Mucosa of descending colon (tissue), 3 donors: ENCODE measurements around the gene SMAD4. TPM values are rescaled to one million over a fixed set of nuclear protein-coding genes. Genes with fewer than 3 reads are reported as not detected.
"Not testable (repeated sequence)": the region's sequence is repeated elsewhere in the genome, so short reads cannot be mapped to it uniquely, and the experiment has no call there.

Experiments
- ATAC-seq: fragments of 200-7000 bp; cut with Tn5 transposase; one replicate; pipeline ENCODE4 v1.9.1; 2020; ENCODE audit warnings: mild to moderate bottlenecking, moderate library complexity
- DNase-seq, 3 donors: peaks; one replicate each; pipeline ENCODE4 v3.0.0-alpha.2; 2020
- H3K36me3 ChIP-seq: fragments of 200-600 bp; one replicate; pipeline ENCODE4 v1.8.0; 2021; ENCODE audit warnings: low read depth, mild to moderate bottlenecking
- H3K4me1 ChIP-seq: fragments of 200-600 bp; one replicate; pipeline ENCODE4 v1.8.0; 2021; ENCODE audit warnings: low read depth, mild to moderate bottlenecking
- H3K4me3 ChIP-seq: fragments of 200-600 bp; one replicate; pipeline ENCODE4 v1.8.0; 2021; ENCODE audit warnings: mild to moderate bottlenecking
- H3K9me3 ChIP-seq: fragments of 200-600 bp; one replicate; pipeline ENCODE4 v1.8.0; 2021; ENCODE audit warnings: mild to moderate bottlenecking
- CTCF ChIP-seq: fragments of 200-600 bp; IDR thresholded peaks from one replicate; pipeline ENCODE4 v1.8.0; 2022; ENCODE audit warnings: antibody characterized with exemption, mild to moderate bottlenecking
- intact Hi-C, 2 donors: fragments of 100-400 bp; cut with DNase I in 1 of 2; cut with micrococcal nuclease in 1 of 2; formaldehyde crosslinking; loops; one replicate each; pipeline versions ENCODE4 v1.11.0 to v1.11.1; 2022; cut with DNase I, micrococcal nuclease
- total RNA-seq, 3 donors: library from RNA; stranded (reverse); fragmentation: NEBNext Ultra II Directional in 2 of 3; extraction: Animal tissue kit (Norgen Biotek cat#: 25700) in 2 of 3; gene quantifications; one replicate each; pipeline versions ENCODE4 v1.2.1 to v1.2.4, GENCODE V29; 2021 to 2023
- donor health status: DM: no; HTN: no; CAD: no; lungs with moderate emphysema.
- donor health status: DM: no; HTN: no; CAD: no.
- donor health status: DM: no; HTN: yes; CAD: no.

SMAD4 gene
- total RNA-seq, 3 donors from 2014 or later: 78.7 to 131 (median 93.1) TPM

GRCh38 chr18:51082571-51083267 is 52.7 kb downstream of the SMAD4 start:
- intact Hi-C loops: no loop called here
- H3K4me1 ChIP-seq: no peaks in the 10 kb centered on the region
- TF ChIP-seq CTCF: no peak
- H3K9me3 ChIP-seq: peaks cover 5% of the 10 kb centered on the region
- ATAC-seq: no peak
- DNase-seq: no peak
- H3K4me3 ChIP-seq: no peak overlapping the region
- no peaks in the 10 kb centered on the region for H3K36me3 ChIP-seq

GRCh38 chr18:51083398-51083797 is 53.4 kb downstream of the SMAD4 start:
- intact Hi-C loops: no loop called here
- H3K9me3 ChIP-seq: peaks cover 10% of the 10 kb centered on the region
- no peaks in the 10 kb centered on the region for H3K4me1 ChIP-seq
- H3K4me3 ChIP-seq: no peak overlapping the region
- DNase-seq: no peak
- TF ChIP-seq CTCF: no peak
- no peaks in the 10 kb centered on the region for H3K36me3 ChIP-seq
- no peak for ATAC-seq

GRCh38 chr18:51088410-51088809 is 58.4 kb downstream of the SMAD4 start:
- Histone ChIP-seq H3K4me3 (no peak overlapping the region), H3K36me3 (no peaks in the 10 kb centered on the region), H3K9me3 (peaks cover 13% of the 10 kb centered on the region), H3K4me1 (no peaks in the 10 kb centered on the region)
- intact Hi-C loops: no loop called here
- no peak for ATAC-seq
- no peak for DNase-seq
- TF ChIP-seq CTCF: no peak

- peaks cover 13% of the 10 kb centered on the region for H3K9me3 ChIP-seq
- DNase-seq (no peak), ATAC-seq (no peak)
- H3K4me1 ChIP-seq: no peaks in the 10 kb centered on the region
- no peak for TF ChIP-seq CTCF
- H3K4me3 ChIP-seq: no peak overlapping the region
- intact Hi-C loops: no loop called here
- H3K36me3 ChIP-seq: no peaks in the 10 kb centered on the region
Measured at GRCh38 chr18:51089691-51090090, 59.7 kb downstream of the SMAD4 start.

GRCh38 chr18:51091270-51091669 is 61.3 kb downstream of the SMAD4 start:
- TF ChIP-seq CTCF: no peak
- Histone ChIP-seq H3K9me3 (peaks cover 13% of the 10 kb centered on the region), H3K36me3 (no peaks in the 10 kb centered on the region), H3K4me1 (no peaks in the 10 kb centered on the region), H3K4me3 (no peak overlapping the region)
- intact Hi-C loops: no loop called here
- DNase-seq (no peak), ATAC-seq (no peak)

GRCh38 chr18:51092117-51092516 is 62.1 kb downstream of the SMAD4 start:
- intact Hi-C loops: no loop called here
- no peak for ATAC-seq
- no peak for DNase-seq
- H3K4me1 ChIP-seq: no peaks in the 10 kb centered on the region
- H3K9me3 ChIP-seq: peaks cover 13% of the 10 kb centered on the region
- no peaks in the 10 kb centered on the region for H3K36me3 ChIP-seq
- H3K4me3 ChIP-seq: no peak overlapping the region
- no peak for TF ChIP-seq CTCF

GRCh38 chr18:51092967-51093366 is 63.0 kb downstream of the SMAD4 start:
- H3K36me3 ChIP-seq, H3K9me3 ChIP-seq, H3K4me3 ChIP-seq, H3K4me1 ChIP-seq, intact Hi-C loops, ATAC-seq, DNase-seq: not testable (repeated sequence)
